IPS-18a (cell line): ENCODE measurements around the gene PRR18.
A peak's percentile ranks its signal among the peaks of the same experiment; 100 is the strongest.
"Not testable (repeated sequence)": the region's sequence is repeated elsewhere in the genome, so short reads cannot be mapped to it uniquely, and the experiment has no call there.

Experiments used
- H3K27ac ChIP-seq: one replicate; pipeline ENCODE4 v1.5.1; 2013; ENCODE audit warnings: low read length
- H3K27me3 ChIP-seq: one replicate; pipeline ENCODE4 v1.6.1; 2013; ENCODE audit warnings: mild to moderate bottlenecking, low read length; ENCODE audit not compliant: control insufficient read depth, insufficient read depth
- H3K36me3 ChIP-seq: one replicate; pipeline ENCODE4 v1.6.1; 2013; ENCODE audit warnings: low read depth, low read length; ENCODE audit not compliant: control insufficient read depth
- H3K4me1 ChIP-seq: one replicate; pipeline ENCODE4 v1.6.1; 2013; ENCODE audit warnings: low read depth, low read length; ENCODE audit not compliant: control insufficient read depth
- H3K4me3 ChIP-seq: one replicate; pipeline ENCODE4 v1.5.1; 2013; ENCODE audit warnings: low read length
- H3K9ac ChIP-seq: one replicate; pipeline ENCODE4 v1.6.1; 2013; ENCODE audit warnings: mild to moderate bottlenecking, low read length, moderate library complexity
- H3K9me3 ChIP-seq: one replicate; pipeline ENCODE4 v1.6.1; 2013; ENCODE audit warnings: low read depth, low read length; ENCODE audit not compliant: control insufficient read depth

The PRR18 gene

DNA sequence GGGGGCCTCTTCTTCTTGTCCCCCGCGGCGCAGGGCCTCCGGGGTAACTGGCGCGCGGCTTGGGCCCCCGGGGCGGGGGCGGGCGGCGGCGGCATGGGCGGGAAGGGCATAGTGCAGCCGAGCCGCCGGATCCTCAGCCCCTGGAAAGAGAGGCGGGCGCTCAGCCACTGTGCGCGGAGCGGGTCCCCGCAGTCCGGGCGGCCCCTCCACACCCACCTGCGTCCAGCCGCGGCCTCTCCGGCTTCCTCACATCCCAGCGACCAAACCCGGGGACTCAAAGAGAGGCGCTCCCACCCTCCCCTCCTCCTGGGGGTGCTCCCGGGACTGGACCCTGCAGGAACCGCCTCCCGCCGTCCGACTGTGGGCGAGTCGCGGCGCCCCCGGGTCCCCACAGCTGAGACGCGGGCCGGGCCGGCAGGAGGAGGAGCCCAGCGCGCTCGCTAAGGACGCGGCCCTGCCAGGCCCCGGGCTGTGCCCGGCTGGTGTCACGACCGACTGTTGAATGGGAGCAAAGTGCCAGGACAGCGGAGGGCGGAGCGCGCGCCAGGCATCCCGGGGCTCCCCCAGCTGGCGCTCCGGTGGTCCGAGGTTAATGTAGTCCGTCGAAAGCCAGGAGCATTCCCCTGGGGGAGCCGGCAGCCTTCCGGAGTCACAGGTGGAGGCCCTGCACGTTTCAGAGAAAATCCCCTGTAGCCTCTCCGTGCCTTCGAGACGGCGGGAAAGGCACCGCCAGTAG is at the start of gene PRR18:
TSS of gene PRR18 (minus strand) at position 360 of the 736 bp plus-strand sequence. CDS start at position 110, 250 bp downstream.
- Histone ChIP-seq H3K4me1 (peaks cover 6% of the 10 kb centered on the region), H3K36me3 (no peaks in the 10 kb centered on the region), H3K27me3 (peaks cover 66% of the 10 kb centered on the region), H3K27ac (no peak within 1 kb of the TSS), H3K4me3 (peak within 1 kb of the TSS; percentile 43), H3K9me3 (no peaks in the 10 kb centered on the region), H3K9ac (no peak within 1 kb of the TSS)

GRCh38 chr6:166355552-166355951 is 47.4 kb upstream of the PRR18 start:
- H3K4me3 ChIP-seq = no peak overlapping the region
- no peaks in the 10 kb centered on the region for H3K36me3 ChIP-seq
- no peak overlapping the region for H3K27ac ChIP-seq
- H3K9me3 ChIP-seq = no peaks in the 10 kb centered on the region
- H3K27me3 ChIP-seq = no peaks in the 10 kb centered on the region
- H3K9ac ChIP-seq = no peak overlapping the region
- H3K4me1 ChIP-seq = peaks cover 12% of the 10 kb centered on the region

- Histone ChIP-seq H3K36me3 (no peaks in the 10 kb centered on the region), H3K9ac (no peak overlapping the region), H3K27ac (no peak overlapping the region), H3K4me1 (peaks cover 8% of the 10 kb centered on the region), H3K4me3 (no peak overlapping the region), H3K27me3 (no peaks in the 10 kb centered on the region), H3K9me3 (no peaks in the 10 kb centered on the region)
Measured at GRCh38 chr6:166354965-166355364, 46.8 kb upstream of the PRR18 start.

DNA sequence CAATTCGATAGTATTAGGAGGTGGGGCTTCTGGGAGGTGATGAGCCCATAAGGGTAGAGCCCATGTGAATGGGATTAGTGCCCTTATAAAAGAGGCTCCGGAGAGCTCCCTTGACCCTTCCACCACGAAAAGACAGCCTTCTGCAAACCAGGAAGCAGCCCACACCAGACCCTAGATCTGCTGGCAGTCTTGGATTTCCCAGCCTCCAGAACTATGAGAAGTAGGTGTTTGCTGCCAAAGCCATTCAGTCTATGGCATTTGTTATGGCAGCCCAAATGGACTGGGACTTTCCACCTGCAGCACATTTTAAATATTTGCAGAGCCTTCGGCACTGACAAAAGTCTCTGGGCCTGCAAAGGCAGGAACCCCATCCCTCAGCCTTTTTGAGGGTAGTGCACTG is 46.0 kb upstream of the PRR18 start:
- no peaks in the 10 kb centered on the region for H3K9me3 ChIP-seq
- peaks cover 8% of the 10 kb centered on the region for H3K4me1 ChIP-seq
- no peak overlapping the region for H3K27ac ChIP-seq
- no peak overlapping the region for H3K4me3 ChIP-seq
- no peaks in the 10 kb centered on the region for H3K36me3 ChIP-seq
- no peak overlapping the region for H3K9ac ChIP-seq
- H3K27me3 ChIP-seq = no peaks in the 10 kb centered on the region

DNA sequence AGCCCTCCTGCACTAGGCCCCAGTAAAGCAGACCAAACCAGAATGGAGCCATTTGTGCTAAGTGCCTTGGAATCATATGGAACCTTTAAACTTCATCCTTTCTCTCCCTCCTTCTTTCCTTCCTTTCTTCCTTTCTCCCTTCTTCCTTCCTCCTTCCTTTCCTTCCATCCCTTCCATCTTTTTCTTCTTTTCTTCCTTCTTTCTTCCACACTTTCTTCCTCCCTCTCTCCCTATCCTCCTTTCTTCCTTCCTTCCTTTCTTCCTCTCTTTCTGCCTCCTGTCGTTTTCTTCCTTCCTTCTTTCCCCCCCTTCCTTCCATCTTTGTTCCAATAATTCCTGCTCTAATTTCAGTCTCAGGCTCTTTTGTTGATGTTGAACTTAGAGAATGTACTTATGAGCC is 45.3 kb upstream of the PRR18 start:
- H3K27me3 ChIP-seq = no peaks in the 10 kb centered on the region
- H3K4me3 ChIP-seq = no peak overlapping the region
- H3K36me3 ChIP-seq = no peaks in the 10 kb centered on the region

DNA sequence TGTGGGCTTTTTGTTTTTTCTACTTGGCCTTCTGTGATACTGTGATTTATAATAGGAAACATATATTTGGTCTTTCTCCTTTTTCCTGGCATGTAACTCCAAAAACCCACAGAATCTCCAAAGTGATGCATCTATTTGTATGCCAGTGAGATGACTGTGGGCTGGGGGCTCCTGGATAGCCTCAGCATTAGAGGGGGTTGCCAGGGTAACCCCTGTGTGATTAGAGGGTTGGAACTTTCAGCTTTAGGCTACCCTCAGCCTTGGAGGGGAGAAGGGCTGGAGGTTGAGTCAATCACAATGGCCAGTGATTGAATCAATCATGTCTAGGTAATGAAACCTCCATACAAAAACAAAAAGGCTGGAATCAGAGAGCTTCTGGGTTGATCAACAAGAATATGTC is 44.7 kb upstream of the PRR18 start:
- Histone ChIP-seq H3K27ac (no peak overlapping the region), H3K9ac (no peak overlapping the region), H3K4me1 (peaks cover 8% of the 10 kb centered on the region), H3K27me3 (no peaks in the 10 kb centered on the region), H3K4me3 (no peak overlapping the region), H3K36me3 (no peaks in the 10 kb centered on the region), H3K9me3 (no peaks in the 10 kb centered on the region)

More for the DNA sequence above, 45.3 kb upstream of the PRR18 start:
- Histone ChIP-seq H3K9me3 (no peaks in the 10 kb centered on the region), H3K27ac (no peak overlapping the region), H3K4me1 (peaks cover 8% of the 10 kb centered on the region), H3K9ac (no peak overlapping the region)

- Histone ChIP-seq H3K9me3 (no peaks in the 10 kb centered on the region), H3K36me3 (no peaks in the 10 kb centered on the region), H3K9ac (no peak overlapping the region), H3K27me3 (no peaks in the 10 kb centered on the region), H3K4me1 (peaks cover 8% of the 10 kb centered on the region), H3K27ac (no peak overlapping the region), H3K4me3 (peak overlapping the region; percentile 8)
Measured at GRCh38 chr6:166351715-166352285, 43.6 kb upstream of the PRR18 start.

DNA sequence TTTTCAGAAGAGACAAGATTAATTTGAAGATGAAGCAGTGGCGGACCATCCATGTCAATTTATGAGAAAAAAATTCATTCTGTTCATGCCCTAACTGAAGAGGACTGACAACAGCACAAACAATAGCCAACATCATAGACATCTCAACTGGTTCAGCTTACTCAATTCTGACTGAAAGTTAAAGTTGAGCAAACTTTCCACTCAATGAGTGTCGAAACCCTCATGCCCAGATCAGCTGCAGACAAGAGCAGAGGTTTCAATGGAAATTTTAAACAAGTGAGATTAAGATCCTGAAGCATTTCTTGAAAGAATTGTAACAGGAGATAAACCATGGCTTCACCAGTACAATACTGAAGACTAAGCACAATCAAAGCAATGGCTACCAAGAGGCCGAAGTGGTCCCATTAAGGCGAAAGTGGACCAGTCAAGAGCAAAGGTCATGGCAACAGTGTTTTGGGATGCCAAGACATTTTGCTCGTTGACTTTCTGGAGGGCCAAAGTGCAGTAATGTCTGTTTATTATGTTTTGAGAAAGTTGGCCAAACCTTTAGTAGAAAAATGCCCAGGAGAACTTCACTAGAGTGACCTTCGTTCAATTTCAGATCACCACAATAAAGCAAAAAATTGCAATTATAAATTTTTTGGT is 40.2 kb upstream of the PRR18 start:
- Histone ChIP-seq H3K9ac (no peak overlapping the region), H3K27ac (no peak overlapping the region), H3K9me3 (no peaks in the 10 kb centered on the region), H3K4me1 (peaks cover 9% of the 10 kb centered on the region), H3K36me3 (no peaks in the 10 kb centered on the region), H3K27me3 (no peaks in the 10 kb centered on the region), H3K4me3 (no peak overlapping the region)

- H3K9ac ChIP-seq = no peak overlapping the region
- peaks cover 11% of the 10 kb centered on the region for H3K4me1 ChIP-seq
- H3K9me3 ChIP-seq = no peaks in the 10 kb centered on the region
- H3K4me3 ChIP-seq = no peak overlapping the region
- no peaks in the 10 kb centered on the region for H3K27me3 ChIP-seq
- no peaks in the 10 kb centered on the region for H3K36me3 ChIP-seq
- H3K27ac ChIP-seq = no peak overlapping the region
Measured at GRCh38 chr6:166346965-166347364, 38.8 kb upstream of the PRR18 start.

DNA sequence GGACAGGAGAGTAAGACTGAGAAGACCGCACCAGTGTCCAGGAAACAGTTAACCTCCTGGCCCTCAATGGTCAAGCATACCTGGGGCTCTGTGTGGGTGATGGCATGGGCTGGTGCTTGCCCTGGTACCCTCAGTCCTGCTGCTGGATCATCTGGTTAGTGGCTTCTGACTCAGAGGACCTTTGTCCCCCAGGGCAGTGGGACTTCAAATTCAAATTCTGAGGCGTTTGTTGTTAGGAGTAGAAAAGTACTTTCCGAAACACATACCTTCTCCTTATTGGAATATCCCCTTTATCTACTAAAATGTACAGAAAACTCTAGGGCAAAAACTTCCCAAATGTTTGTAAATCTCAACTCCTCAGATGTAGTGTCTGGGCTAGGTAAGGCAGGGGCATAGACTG is 38.3 kb upstream of the PRR18 start:
- Histone ChIP-seq H3K4me3 (no peak overlapping the region), H3K36me3 (no peaks in the 10 kb centered on the region), H3K27ac (no peak overlapping the region), H3K9ac (no peak overlapping the region), H3K4me1 (peaks cover 8% of the 10 kb centered on the region), H3K9me3 (no peaks in the 10 kb centered on the region), H3K27me3 (no peaks in the 10 kb centered on the region)

GRCh38 chr6:166345672-166346071 is 37.5 kb upstream of the PRR18 start:
- H3K9ac ChIP-seq, H3K27ac ChIP-seq, H3K9me3 ChIP-seq, H3K36me3 ChIP-seq, H3K4me1 ChIP-seq, H3K27me3 ChIP-seq, H3K4me3 ChIP-seq: not testable (repeated sequence)

- H3K27ac ChIP-seq, H3K27me3 ChIP-seq, H3K36me3 ChIP-seq, H3K9ac ChIP-seq, H3K4me1 ChIP-seq, H3K4me3 ChIP-seq, H3K9me3 ChIP-seq: not testable (repeated sequence)
Measured at GRCh38 chr6:166344921-166345320, 36.7 kb upstream of the PRR18 start.
